ENCODE results near the gene DLG5.

The DLG5 gene

GRCh38 chr10:77911535-77912123 is 14.9 kb downstream of the DLG5 start:
- DNase-seq = no peak

GRCh38 chr10:77910524-77911145 is 15.9 kb downstream of the DLG5 start:
- DNase-seq = no peak

DNA sequence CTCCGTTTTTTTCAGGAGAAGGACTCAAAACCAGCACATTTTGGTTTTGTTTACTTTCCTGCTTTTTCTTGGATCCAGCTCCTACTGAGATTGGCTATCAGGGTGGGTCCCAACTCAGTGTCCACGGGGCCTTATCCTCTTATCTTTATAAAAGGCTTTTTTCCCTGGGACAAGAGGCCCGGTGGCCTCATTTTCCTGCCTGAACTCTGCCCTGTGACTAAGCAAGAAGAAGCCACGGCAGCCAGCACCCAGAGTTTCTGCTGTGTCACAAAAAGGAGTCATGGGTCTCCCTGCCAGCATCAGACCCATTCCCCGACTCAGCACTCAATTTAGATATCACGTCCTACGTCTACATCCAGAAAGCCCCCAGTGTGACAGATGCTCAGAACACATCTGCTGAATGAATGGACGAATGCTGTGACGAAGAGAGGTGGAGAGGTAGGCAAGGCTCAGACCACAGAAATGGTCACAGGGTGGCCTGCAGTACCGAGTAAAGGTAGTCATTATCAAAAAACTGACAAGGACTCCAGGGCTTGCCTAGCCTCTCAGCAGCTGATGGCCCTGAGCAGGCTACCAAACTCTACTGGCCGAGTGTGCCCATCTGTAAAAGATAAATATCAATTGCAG is 16.7 kb downstream of the DLG5 start:
- DNase-seq = no peak

- no peak for DNase-seq
Observed at GRCh38 chr10:77909021-77909748, 17.4 kb downstream of the DLG5 start.

- DNase-seq = no peak
Observed at GRCh38 chr10:77907900-77908717, 18.4 kb downstream of the DLG5 start.

DNA sequence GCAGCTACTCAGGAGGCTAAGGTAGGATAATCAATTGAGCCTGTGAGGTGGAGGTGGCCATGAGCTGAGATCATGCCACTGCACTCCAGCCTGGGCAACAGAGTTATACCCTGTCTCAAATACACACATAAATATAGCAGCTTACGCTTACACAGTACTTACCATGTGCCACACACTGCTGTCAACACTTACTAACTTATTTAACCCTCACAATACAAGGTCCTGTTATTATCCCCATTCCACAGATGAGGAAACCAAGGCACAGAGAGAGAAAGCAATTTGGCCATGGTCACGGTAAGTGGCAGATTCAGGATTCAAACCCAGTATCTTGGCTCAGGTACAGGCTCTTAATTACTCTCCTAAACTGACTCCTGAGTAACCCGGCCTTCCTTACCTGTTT is 19.1 kb downstream of the DLG5 start:
- DNase-seq = no peak

GRCh38 chr10:77906951-77907421 is 19.6 kb downstream of the DLG5 start:
- no peak for DNase-seq

DNA sequence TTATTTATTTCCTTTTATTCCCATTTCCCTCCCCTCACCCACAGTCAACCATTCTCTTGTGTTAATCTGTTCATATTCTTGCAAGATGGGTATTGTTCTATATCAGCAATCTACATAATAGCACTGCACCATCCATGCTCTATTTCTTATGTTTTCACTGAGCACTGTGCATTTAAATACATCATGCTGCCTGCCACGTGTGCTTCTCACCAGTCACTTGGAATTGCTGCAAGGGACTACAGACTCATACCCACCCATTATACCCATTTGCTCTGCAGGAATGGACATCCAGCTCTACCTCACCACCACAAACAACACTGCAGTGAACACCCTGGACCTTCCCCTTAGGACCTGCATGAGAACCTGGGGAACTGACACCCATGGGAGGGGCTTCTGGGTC is 20.8 kb downstream of the DLG5 start:
- no peak for DNase-seq

- no peak for DNase-seq
Observed at GRCh38 chr10:77905086-77905748, 21.3 kb downstream of the DLG5 start.

- DNase-seq = no peak
Observed at GRCh38 chr10:77904100-77904840, 22.3 kb downstream of the DLG5 start.

DNA sequence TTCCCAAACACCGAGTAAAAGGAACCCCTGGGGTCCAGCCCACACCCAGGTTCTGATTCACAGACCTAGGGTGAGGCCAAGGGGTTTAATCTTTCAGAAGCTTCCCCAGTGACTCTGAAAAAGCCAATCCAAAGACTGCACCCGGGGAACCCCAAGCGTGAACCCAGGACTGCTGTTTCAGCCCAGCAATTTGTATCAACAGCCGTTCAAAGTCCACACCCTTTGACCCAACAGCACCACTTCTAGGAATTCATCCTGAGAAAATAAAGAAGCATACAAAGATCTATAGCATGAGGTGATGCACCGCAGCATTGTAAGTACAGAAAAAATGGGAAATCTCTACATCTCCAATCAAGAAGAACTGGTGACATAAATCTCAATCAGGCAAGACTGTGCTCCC is 24.4 kb downstream of the DLG5 start:
- DNase-seq = no peak

- no peak for DNase-seq
Observed at GRCh38 chr10:77901743-77902142, 24.8 kb downstream of the DLG5 start.

DNA sequence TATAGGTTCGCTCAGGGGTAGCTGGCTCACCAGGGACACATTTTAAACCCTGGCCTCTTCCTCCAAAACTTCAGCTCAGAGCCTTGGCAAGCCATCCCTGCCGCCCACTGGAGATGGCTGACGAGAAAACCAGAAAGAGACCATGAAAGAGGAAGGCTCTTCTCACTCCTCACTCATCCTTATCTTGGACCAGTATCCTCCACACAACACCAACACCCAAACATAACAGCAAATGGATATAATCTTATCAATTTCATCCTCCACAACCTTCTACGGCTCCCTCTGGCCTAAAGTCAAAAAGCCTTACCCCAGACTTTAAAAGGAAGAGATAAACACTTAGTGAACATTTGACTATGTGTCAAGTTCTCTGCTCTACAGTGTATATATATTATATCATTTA is 26.9 kb downstream of the DLG5 start:
- DNase-seq = no peak

DNA sequence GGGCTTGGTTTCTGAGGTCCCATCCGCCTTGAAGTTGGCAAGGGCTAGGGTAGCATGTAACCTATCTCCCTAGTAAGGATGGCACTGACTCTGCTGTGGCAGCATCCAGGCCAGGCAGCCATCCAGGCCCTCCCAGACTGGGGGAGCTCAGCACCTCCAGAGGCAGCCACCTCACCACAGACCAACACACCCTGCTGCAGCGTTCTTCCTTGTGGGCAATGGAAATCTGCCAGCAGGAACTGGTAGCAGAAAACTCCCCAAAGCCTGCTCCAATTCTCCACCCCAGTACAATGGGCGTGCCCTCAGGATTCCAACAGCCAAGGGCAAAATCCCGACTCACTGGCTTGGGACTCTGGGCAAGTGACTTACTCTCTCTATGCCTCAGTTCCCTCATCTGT is 27.5 kb downstream of the DLG5 start:
- DNase-seq = no peak

DNA sequence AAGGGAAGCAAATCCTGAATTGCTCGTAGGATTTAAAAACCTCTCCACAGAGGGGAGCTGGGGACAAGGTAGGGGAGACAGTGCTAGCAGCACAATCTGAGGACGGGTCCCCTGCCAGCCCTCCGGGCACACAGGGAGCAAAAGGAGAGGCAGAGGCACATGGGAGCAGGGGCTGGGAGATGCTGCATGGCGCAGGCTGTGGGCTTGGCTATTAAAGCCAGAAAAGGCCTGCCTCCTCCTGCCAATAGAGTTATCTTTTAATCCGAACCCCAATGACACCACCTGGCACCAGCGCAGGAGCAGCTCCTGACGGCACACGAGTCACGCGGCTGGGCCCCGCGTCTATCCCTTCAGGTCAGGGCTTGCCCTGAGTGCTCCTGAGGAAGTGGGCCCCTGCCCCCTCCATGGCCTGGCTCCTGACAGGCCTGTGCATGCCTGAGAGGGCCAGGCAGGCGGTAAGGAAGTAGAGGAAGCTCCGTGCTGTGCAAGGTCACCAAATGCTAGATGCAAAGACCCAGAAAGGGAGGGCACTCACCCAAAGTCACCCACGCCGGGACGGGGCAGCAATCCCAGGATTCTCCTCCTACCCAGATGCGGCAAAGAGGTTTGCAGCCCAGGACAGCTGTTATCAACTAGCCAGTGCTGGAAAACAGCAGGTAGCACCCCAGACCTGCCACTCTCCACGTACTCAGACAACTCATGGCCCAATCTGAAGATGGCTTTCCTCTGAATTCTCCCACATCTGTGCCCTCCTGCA is 28.1 kb downstream of the DLG5 start:
- DNase-seq = no peak

DNA sequence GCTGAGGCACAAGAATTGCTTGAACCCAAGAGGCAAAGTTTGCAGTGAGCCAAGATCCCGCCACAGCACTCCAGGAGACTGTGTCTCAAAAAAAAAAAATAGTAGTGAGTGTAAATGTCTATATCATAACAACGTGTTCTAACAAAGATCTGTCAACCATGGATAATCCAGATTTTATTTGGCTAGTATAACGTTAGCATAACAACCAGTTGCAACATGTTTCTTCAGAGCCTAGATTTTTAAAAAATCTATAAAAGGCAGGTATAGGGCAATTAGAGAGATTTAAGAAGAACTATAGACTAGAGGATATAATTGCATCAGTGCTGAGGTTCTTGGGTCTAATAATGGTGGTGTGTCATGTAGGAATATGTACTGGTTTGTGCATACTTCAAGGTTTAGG is 30.5 kb downstream of the DLG5 start:
- no peak for DNase-seq

DNA sequence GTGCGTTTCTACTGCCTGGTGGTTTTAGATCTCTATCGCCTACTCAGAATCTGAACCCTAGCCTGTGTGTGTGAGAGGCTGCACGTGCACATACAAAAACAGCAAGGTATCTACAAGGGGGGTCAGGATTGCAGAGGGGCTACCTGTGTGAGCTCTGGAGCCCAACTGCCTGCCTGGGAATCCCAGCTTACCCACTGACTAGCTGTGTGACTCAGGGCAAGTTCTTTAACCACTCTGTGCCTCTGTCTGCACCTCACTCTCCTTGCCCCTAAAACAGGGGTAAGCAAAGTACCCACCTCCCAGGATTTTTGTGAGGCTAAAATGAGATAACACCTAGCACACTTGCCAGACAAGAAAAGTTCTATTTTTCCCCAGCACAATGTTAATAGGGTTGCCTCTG is 32.5 kb downstream of the DLG5 start:
- no peak for DNase-seq

DNA sequence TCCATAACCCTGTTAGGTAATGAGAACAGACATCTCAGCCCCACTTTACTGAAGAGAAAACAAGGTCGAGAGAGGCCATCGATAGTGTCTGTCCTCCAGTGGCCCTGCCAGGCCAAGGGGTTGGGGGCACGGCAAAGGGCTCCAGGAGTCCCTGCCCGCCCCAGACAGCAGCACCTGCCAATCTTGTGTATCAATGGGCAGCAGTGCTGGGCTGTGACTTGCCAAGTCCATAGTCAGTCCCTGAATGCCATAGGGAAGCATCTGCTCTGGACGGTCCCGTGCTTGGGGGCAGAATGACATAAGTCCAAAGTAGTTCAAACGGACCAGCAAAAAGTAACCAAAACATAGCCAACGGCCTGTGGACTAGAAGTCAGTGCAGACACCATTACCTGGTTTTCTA is 33.2 kb downstream of the DLG5 start:
- no peak for DNase-seq

DNA sequence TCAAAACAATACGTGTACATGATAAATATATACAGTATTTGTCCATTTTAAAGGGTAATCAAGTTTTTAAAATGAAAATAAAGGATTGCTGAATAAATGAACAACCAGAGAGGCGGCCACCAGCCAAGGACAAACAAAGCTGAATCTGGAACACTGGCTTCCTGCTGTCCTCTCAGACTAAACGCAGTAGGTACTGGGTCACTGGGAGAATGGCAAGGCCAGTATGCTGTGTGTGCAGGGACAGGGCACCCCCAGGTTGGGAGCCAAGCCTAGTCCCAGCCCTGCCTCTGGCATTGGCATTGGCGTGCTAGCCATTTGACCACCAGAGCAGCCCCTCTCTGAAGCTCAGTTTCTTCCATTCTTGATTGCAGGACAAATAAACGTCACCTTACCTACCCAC is 33.8 kb downstream of the DLG5 start:
- DNase-seq = no peak

GRCh38 chr10:77892021-77892739 is 34.4 kb downstream of the DLG5 start:
- DNase-seq = no peak

All from central memory CD4-positive, alpha-beta T cell (primary cell).